GM21526 (cell line): ENCODE results near the gene ATIC.
"Not testable (repeated sequence)": the region's sequence is repeated elsewhere in the genome, so short reads cannot be mapped to it uniquely, and the experiment has no call there.

Experiments
- ATAC-seq: cut with Tn5 transposase; IDR thresholded peaks from one replicate; pipeline ENCODE4 v1.9.1; 2021; ENCODE audit warnings: moderate library complexity; ENCODE audit not compliant: unreplicated experiment, low FRiP score

The ATIC gene

DNA sequence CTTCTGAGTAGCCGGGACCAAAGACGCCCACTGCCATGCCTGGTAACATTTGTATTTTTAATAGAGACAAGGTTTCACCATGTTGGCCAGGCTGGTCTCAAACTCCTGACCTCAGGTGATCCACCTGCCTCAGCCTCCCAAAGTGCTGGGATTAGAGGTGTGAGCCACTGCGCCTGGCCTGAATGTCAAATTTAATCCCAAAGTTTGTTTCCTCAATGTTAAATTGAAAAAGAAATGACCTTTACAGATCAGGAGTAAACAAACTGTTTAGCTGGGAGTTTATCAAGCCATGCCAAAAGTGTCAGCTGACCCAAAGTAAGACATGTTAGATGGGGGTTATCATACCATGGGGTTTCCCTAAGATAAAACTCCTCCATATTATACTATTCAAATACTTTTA is 48.2 kb downstream of the ATIC start:
- ATAC-seq: not testable (repeated sequence)

DNA sequence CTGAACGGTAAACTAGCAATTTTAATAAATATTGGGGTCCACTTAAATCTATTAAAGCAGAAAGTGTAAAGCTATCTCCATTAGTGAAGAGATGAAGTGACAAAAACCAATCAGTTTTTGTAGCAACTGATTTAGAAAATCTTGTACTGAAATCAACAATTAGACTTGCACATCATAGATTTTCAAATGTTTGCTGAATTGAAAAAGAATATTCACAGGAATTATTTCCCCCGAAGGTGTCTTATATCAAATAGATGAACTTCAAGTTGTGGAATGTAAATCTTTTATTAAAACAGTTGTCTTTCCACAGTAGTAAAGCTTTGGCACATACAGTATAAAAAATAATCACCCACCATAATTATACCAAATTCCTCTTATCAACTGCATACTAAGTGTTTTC is 48.7 kb downstream of the ATIC start:
- ATAC-seq: no peak

DNA sequence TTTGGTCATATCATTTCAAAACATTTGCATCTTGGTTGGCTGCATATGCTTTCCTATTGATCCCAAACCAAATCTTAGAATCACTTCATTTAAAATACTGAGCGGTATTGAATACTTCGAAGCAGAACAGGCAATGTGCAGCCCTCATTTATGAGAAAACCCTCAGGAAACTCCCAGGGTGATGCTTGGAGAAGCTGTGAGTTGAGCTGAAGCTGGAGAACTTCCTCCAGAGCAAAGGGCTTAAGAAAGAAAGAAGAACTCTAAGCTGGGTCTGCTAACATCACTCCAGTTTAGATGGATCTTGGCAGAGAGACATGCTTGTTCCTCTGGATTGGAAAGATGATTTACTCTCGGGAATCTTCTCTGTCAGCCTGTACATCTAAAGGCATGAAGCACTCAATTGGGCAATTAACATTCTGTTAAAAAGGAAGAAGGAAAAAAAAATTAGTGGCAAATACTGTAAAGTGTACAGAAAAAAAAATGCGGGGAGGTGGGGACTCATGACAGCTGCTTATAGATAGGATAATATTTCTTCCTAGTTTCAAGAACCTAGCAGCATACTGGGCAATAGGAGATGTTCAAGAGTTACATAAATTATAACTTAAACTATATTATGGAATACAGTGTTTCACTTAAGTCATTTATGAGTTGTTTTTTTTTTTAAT is 49.5 kb downstream of the ATIC start:
- no peak for ATAC-seq

DNA sequence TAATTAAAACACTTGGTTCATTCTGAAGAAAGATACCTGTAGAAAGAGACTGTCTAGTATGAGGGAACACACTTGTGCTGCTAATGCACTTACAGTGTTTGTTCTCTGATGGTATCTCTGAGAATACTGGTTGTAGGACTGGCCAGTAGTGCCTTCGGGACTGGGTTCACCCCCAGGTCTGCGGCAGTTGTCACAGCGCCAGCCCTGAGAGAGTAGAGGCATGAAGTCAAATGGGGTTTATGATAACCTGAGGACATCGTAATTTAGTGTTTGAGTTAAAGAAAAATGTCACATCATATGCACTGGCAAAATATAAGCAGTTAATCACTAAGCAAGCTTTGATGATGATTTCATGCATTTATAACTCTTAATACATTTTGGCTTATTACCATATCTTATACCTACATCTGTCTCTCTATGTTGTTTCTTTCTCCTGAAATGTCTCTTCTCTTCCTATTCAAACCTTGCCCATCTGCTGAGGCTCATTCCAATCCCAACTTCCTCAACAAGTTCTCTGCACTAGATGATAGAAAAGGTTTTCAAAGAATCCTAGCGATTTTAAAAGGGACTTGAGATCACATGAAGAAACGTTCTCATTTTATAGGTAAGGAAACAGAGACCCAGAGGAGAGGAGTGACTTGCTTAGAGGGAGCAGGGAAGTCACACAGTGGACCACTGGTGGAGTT is 50.2 kb downstream of the ATIC start:
- no peak for ATAC-seq

- no peak for ATAC-seq
Observed at GRCh38 chr2:215362562-215362904, 50.7 kb downstream of the ATIC start.

DNA sequence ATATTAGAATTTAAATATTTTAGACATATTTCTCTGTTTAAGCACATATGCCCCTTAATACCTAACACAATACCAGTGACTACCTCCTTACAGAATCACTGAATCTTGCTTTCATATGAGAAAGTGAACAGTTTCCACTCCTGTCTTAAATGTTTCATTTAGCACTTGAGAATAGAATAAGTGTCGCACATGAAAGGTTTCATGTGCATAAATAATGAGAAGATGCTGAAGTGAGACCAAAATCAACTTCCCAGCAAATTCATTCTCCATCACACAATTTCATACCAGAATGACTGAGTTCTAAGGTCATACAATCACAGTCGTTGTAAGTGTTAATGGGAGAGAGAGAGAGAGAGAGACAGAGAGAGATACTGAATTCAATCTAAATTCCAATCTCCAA is 51.2 kb downstream of the ATIC start:
- no peak for ATAC-seq

DNA sequence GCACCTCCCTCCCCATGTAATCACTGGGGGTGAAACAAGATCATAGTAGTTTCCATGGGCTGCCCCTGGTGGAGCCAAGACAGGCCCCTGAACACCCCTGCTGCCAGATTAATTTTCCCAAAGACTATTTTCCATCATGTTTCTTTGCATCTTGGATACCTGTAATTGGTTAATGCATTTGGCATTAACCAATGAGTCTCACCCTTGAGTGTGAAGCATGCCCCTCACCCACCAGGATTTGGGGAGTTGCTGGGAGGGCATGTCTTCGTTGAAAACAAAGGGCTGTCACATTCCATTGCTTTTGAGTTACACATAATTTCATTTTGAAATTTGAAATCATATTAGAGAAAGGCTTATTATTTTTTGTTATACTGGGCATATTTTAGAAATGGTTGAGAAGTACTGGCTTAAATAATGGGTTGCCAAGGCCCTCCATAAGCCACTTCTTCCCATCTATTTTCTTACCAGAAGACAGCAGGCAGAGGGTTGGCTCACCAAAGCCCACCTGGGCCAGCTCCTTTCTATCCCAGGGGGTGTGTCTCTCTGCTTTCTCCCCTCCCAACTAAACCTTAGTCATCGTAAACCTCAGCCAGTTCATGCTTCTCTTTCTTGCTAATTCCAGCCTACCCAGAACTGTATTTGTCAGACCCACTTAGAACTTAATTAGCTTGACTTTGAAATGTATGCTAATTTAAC is 51.8 kb downstream of the ATIC start:
- no peak for ATAC-seq

DNA sequence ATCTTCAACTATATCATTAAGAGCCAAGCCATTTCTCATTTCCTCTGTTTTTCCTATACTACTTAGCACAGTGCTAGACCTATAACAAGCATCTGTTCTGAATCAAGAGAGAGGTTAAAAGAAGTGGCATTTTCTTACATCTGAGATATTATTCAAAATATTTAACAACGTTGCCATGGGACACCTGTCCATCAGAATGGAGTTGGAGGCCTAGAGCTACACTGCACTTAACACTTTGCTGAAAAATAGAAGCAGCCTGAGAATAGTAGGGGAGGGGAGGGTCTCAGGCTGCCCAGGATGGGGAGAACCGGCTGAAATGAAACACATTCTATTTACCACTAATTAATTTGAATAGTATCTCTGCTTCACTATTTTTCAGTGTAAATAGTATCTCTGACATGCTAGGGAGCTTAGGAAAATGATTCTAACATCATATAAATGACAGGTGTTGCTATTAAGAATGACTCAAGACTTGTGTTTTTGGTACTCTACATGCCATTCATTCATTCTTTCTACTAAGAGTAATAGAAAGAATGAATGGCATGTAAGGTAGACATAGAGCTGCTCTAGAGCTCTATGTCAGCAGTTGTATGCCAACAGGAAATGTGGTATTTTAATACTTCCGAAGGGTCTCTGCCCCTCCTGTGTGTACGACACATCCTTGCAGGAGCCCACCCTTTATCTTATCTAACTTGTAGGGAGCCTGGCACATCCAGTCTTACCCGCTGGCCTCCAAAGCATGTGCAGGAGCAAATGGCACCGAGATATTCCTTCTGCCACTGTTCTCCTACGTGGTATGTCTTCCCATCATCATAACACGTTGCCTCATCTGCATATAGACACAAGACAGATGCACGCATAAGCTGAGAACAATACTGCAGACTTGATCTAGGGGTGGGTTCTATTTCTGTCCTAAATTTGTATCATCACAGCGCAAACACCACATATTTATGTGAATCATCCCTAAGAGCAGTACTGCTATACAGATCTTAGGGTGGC is 52.6 kb downstream of the ATIC start:
- ATAC-seq: no peak

- no peak for ATAC-seq
Observed at GRCh38 chr2:215365184-215365658, 53.4 kb downstream of the ATIC start.

GRCh38 chr2:215366440-215367032 is 54.7 kb downstream of the ATIC start:
- no peak for ATAC-seq

DNA sequence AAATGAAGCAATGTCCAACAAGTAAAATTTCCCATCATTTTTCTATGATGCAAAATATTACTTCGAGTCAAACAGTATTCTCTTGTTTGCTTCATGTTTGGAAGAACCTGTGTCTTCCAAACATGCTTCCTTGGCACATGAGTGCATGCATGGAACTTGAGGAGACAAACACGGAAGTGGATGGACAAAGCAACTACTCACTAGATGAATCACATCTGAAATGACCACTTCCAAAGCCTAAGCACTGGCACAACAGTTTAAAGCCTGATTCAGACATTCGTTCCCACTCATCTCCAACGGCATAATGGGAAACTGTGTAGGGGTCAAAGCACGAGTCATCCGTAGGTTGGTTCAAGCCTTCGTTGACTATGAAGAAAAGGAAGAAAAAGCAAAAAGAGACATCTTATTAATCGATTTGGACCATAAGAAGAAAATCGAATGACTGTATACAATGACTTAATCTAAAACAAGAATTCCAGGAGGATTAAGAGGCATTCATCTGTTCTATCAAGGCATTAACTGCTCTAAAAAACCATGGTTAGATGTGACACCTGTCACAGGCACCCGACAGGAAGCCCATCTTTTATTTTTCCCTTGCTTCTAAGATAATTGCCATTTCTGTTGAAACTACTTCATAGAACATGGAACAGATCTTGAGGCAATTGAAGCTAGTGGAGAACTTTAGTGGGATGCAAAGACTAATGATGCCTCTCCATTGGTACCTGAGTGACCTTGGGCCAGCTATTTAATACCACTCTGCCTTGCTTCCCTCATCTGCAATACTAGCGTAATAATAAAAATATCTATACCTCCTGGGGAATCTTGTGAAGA is 56.0 kb downstream of the ATIC start:
- ATAC-seq: no peak

GRCh38 chr2:215368493-215368809 is 56.6 kb downstream of the ATIC start:
- ATAC-seq: no peak

GRCh38 chr2:215369181-215369760 is 57.4 kb downstream of the ATIC start:
- ATAC-seq: no peak

DNA sequence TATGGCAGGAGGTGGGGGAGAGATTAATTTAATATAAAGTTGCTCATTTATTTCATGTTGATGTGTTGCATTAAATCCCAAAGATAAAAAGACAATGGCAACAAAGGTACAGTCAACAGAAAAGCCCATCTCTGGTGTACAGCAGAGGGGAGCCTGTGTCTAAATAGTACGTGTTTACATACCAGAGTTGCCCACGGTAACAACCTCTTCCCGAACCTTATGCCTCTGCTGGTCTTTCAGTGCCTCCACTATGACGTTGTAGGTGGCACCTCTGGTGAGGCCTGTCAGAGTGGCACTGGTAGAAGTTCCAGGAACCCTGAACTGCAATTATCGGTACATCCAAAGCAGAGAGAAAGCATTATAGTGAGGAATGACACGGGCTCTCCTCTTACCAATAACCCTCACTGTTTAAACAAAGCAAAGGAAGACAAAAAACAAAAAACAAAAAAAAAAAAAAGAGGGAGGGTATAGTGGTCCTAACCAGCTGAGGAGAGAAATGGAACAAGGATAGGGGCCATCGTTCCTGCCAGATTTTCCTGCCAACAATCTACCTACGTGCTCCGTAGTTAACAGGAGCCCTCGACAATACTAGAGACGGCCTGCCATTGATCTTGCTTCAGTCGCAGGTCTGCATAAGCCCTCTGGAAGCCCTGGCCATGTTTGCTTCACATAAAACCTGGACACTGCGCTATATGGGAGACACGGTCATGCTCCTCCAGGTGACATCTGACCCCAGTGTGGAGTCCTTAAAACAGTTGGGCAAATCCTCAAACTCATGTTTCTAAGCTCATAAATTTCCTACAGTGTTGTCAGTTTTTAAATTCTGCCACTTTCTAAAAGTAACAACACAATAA is 58.5 kb downstream of the ATIC start:
- no peak for ATAC-seq

GRCh38 chr2:215371915-215372897 is 60.3 kb downstream of the ATIC start:
- no peak for ATAC-seq

DNA sequence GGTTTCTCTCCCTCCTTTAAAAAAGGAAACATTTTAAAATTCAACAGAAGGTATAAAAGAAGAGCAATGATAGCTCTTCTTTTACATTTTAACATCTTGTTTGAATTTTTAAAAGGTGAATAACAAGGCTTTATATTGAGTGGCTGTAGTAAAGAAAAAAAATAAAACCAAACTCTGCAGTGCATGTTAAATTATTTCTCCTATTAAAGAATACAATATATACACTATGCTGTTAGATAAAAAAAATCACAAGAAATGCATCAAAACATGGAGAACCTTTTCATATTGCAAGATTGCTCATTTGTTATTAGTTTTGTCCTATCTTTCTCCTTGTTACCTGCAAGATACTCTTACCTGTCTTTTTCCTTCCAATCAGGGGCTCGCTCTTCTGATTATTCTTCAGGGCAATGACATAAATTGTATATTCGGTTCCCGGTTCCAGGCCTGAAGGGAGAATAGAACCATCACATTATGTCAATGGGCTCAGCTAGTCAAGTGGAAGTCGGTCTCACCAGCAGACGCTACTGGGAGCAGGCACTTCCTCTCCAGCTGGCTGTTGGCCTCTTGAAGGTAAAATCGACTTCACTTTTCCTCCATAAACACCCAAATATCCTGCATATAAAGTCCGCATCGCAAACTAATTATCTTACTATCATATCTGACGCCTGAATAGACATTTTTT is 61.2 kb downstream of the ATIC start:
- ATAC-seq: no peak

GRCh38 chr2:215374002-215374401 is 62.1 kb downstream of the ATIC start:
- no peak for ATAC-seq
